ENCODE measurements around the gene NSMF.

NSMF gene

DNA sequence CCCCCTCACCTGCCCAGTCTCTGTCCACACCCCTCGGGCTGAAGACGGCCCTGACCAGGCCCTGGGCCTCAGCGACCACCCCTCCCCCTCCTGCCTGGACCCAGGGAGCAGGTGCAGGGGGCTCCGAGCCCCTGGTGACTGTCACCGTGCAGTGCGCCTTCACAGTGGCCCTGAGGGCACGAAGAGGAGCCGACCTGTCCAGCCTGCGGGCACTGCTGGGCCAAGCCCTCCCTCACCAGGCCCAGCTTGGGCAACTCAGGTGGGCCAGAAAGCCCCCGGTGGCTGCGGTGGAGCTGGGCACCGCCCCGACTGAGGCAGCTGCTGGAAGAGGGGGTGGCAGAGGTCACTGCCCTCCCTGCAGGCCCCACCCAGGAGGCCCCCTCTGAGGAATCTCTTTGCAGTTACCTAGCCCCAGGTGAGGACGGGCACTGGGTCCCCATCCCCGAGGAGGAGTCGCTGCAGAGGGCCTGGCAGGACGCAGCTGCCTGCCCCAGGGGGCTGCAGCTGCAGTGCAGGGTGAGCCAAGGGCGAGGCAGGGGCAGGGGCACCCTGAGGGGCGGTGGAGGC lies 25.7 kb downstream of the NSMF start:
- H3K4me3 ChIP-seq (ENCODE audit: low read depth, low read length), result no peak overlapping the region

DNA sequence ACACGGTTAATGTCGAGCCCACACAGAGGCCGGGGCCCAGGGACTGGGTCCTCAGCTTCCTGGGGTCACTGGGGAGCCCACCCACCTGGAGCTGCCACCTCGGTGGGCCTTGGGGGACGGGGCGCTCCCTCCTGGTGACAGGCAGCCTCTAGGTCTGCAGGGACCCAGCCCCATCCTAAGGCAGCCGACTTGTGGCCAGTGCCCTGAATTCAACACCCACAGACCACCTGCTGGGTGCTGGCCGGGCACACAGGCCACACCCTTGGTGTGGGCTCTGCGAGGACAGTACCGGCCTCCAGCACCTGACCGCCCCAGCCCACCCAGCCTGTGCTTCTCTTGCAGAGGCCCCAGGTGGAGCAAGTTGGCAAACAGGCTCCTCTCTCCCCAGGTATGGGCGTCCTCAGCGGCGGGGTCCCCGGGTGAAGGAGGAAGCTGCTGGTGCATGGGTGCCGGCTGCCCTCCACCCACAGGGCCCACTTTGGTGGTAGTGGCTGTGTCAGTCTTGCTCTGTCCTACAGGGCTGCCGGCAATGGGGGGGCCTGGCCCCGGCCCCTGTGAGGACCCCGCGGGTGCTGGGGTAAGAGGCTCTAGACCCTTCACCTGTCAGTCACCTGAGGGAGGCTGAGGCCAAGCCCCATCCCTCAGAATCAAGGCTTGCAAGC lies 26.3 kb downstream of the NSMF start:
- no peak overlapping the region for H3K4me3 ChIP-seq (ENCODE audit: low read depth, low read length)

DNA sequence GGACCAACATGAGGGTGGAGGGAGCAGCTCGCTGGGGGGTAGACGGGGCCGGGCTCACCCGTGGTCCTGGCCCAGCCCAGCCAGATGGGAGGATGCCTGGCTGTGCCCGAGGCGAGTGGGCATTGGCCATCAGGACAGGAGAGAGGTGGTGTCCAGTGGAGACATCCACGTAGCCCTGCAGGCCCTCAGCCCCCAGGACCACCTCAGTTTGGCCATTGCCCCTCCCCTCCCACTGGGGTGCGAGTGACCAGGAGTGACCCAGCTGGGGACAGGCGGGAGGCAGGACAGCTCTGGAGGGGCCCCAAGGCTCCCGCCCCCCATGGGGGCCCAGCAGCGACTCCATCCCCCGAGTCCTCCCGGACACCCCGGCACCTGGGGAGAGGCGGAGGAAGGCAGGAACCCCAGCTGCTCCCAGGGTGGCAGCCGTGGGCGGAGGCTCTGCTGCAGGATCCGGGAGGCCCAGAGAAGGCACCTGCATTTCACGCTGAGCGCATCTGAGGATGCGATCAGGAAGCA lies 27.7 kb downstream of the NSMF start:
- no peak overlapping the region for H3K4me3 ChIP-seq (ENCODE audit: low read depth, low read length)

DNA sequence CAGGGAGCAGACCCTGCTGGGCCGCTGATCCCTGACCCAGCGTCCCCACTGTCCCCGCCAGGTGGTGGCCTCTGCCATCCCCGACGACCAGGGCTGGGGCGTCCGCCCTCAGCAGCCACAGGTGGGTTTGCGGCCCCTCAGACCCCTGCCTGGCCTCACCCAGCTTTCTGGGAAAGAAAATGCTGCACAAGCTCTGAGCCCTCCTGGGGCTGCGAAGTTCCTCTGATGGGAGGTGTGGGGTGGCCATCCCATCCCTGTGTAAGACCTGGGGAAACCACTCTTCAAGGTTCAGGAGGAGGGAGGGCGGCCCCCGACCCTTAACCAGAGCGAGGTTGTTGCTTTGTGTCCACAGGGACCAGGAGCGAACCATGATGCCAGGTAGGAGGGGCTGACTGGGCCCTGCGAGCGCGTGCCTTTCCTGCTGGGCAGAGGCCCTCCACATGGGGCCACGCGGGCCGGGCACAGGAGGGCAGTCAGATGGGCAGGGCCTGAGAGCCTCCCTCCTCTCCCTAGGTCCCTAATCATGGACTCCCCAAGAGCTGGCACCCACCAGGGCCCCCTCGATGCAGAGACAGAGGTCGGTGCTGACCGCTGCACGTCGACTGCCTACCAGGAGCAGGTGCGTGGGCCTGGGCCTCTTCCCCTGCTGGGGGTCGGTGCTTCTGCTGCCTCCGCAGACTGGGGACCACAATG lies 28.3 kb downstream of the NSMF start:
- no peak overlapping the region for H3K4me3 ChIP-seq (ENCODE audit: low read depth, low read length)

DNA sequence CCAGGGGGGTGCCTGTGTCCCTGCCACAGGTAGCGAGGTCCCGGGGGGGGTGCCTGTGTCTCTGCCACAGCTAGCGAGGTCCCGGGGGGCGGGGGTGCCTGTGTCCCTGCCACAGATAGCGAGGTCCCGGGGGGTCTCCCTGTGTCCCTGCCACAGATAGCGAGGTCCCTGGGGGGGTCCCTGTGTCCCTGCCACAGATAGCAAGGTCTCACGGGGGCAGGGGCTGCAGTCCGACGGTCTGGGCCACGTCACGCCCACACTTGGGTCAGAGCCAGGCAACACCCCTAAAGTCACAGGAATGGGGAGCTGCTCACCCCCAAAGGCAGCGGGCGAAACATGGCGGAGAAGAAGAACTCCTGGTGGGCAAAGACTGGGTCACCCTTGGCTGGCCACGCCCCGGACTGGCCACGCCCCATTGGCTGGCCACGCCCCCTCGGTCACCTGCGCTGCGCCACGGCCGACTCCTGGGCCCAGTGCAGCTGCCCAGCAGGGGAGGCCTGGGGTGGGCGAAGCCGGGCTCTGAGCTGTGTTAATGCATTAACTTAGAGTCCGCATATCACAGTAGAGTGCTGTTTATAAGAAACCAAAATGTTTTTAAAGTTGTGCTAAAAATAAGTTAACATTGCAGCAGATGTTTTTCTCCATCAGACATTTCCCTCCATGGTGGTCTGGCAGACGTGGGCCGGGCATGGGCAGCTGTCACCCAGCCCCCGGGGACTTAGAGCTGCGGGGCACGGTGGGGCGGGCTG lies 29.0 kb downstream of the NSMF start:
- H3K4me3 ChIP-seq (ENCODE audit: low read depth, low read length), result no peak overlapping the region

DNA sequence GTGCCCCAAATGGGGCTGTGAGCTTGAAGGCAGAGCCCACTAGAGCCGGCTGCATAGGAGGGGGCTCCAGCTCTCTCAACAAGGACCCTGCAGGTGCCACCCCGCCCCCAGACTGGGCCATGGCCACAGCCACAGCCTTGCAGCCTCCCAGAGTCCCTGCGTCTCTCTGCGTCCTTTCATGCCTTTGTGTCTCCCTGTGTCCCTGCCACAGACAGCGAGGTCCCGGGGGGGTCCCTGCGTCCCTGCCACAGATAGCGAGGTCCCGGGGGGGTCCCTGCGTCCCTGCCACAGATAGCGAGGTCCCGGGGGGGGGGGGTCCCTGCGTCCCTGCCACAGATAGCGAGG lies 29.6 kb downstream of the NSMF start:
- no peak overlapping the region for H3K4me3 ChIP-seq (ENCODE audit: low read depth, low read length)

DNA sequence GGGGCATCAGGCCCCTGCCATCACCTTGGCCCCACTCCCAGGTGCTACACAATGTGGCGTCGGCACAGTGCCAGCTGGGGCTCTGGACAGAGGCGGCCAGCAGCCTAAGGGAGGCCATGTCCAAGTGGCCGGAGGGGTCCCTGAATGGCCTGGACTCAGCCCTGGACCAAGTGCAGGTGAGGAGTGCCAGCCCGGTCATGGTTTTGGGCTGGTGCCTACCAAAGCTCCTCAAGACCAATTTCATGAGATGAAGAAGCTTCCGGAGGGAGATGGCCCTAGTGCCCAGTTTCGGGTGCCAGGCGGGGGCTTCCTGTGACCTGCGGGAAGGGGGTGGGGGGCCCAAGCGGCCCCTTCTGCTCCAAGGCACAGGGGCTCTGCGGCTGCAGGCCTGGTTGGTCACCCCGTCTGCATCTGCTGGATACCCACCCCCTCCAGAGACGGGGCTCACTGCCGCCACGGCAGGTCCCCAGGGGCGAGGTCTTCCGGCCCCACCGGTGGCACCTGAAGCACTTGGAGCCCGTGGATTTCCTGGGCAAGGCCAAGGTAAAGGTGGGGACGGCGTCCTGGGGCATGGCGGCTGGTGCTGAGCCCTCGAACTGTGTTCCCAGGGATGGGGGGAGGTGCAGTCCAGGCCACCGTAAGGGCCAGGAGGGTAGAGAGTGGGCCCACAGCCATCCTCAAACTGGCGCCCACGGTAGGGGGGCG lies 30.1 kb downstream of the NSMF start:
- no peak overlapping the region for H3K4me3 ChIP-seq (ENCODE audit: low read depth, low read length)

DNA sequence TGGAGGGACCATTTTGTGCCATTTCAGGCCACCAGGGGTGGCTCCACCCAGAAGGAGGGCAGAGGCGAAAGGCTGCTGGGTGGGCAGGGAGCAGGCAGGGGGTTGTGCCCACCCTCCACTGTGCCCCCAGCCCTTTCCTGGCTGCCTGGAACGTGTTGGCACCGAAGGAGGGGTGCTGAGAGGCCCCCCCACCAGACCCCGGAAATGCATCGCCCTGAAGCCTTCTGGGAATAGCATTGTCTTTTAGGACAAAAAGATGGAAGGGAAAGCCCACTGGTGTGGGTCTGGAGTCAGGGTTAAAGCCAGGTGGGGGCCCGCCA lies 30.9 kb downstream of the NSMF start:
- H3K4me3 ChIP-seq (ENCODE audit: low read depth, low read length), result no peak overlapping the region

DNA sequence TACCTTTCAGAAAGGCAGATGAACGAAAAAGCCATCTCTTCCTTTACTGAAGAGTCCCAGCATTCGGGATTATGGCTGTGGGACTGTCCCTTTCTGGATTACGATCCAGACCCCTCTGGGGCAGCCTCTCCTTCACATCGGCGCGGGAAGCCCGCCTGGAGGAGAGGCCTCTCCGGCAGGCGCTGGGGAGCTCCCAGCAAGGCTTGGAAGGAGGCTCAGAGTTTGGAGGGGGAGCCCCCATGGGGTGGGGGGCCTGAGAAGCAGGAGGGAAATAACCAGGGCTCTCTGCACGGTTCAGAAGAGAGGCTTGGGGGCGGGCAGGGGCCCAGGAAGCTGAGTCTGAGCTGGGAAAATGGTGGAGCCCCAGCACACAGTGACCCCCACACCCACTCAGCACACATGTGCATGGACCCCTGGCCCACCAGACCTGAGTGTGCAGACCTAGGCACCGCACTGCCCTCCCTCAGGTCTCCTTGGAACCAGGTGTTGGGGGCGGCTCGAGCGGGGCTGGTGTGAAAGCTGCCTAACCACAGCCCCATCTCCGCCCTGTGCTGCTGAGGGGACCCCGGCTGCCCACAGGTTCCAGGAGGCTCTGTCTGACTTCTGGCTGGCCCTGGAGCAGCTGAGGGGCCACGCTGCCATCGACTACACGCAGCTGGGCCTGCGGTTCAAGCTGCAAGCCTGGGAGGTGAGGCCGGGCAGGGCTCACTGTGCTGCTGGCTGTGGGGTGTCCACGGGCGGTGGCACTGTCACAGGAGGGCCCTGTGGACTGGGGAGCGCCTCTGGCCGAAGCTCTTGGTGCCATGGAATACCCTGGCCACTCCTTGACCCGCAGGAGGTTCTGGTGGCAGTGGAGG lies 31.5 kb downstream of the NSMF start:
- H3K4me3 ChIP-seq (ENCODE audit: low read depth, low read length), result no peak overlapping the region

DNA sequence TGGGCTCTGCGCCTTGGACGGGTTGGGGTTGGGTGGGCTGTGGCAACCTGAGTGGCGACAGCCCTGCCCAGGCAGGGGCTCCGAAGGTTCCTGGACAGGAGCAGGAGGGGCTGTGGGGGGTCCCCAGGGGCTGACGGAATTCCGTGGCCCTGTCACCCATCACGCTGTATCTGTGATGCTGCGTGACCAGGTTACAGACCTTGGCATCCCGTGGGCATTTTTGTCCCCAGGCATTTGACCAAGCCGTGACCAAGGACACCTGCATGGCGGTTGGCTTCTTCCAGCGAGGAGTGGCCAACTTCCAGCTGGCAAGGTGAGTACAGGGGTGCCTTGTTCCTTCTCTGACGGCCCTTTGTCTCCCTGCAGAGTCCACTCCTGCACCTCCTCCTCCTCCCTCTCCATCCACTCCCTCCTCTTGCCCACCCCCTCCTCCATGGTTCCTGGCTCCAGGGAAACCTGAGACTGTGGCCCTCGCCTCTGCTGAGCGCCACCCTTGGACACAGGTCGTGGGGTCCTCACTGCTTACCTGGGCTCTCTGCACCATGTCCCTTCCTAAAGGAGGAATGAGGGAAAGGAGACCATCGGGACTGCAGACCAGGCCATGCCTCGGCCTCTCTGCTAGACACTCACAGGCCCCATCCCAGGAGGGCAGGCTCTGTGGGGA lies 33.0 kb downstream of the NSMF start:
- no peak overlapping the region for H3K4me3 ChIP-seq (ENCODE audit: low read depth, low read length)

DNA sequence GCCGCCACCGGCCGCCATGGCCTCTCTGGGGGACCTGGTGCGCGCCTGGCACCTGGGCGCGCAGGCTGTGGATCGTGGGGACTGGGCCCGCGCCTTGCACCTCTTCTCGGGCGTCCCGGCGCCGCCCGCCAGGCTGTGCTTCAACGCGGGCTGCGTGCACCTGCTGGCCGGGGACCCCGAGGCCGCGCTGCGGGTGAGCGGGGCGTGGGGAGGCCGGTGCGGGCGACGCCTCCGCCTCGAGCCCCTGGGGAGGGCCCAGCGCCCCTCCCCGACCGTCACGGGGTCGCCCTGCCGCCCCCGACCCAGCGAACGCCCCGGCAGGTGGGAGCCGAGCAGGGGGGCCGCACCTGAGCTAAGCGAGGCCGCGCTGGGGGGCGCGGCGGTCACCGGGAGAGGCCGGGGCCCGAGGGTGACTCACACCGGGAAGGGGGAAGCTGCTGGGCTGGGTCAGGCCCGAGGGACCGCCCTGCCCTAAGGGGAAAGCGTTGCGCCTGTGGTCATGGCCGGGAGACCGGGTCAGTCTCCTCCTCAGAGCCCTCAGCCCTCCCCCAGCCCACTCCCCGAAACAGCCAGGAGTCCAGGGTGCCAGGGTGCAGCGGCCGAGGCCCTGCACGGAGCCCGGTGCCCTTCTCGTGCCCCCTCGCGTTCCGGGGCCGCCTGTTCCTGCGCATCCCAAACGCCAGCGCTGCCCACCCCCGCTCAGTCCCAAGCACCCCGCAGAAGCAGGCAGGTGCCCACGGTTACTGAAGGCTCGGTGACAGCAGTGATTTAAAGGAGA lies 35.4 kb downstream of the NSMF start:
- H3K4me3 ChIP-seq (ENCODE audit: low read depth, low read length), result peak overlapping the region; percentile 39

DNA sequence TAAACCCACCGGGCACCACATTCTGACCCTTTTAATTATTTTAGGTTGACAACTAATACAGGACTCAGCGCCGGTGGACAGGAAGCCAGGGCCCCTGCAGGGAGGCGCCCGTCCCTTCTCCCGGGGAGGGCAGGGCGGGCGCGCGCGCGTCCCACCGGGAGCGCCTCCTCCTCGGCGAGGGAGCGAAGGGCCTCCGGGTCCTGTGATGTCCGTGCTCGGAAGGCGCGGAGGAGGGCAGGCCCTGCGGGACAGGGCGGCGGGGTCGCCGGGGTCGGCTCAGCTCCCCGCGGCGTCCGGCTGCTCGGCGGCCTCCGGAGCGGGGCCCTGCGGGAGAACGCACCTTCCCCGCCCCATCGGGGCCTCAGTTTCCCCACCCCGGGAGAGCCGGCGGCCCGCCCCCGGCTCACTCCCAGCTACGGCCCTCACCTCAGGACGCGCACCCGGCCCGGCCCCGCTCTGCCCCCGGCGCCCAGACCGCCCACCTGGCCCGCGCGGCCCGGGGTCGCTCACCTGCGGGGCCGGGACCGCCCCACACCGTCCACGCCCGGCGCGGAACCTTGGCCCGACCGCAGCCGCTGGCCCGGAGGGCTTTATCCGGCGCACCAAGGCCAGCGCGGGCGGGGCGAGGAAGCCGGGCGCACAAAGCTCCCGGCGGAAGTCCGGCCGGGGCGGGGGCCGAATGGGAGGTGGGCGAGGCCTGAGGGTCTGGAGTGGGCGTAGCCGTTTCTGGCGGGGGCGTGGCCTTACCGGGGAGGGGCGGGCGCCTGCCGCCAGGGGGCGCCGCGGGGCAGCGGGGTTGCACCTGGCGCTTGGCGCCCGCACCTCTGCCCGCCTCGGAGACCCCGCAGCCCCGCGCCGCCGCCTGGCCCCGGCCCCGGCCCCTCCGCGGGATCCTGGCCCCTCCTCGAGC lies 36.3 kb downstream of the NSMF start, which contains the start of the genes EXD3 and NOXA1:
EXD3 (minus strand) TSS at position 559 of the 910 bp plus-strand sequence. CDS start 27,805 bp downstream, outside the sequence.
NOXA1 (plus strand) TSS at position 790 of the 910 bp plus-strand sequence. CDS start 137 bp downstream, outside the sequence.
- H3K4me3 ChIP-seq (ENCODE audit: low read depth, low read length), result peak within 1 kb of the TSS; percentile 86

DNA sequence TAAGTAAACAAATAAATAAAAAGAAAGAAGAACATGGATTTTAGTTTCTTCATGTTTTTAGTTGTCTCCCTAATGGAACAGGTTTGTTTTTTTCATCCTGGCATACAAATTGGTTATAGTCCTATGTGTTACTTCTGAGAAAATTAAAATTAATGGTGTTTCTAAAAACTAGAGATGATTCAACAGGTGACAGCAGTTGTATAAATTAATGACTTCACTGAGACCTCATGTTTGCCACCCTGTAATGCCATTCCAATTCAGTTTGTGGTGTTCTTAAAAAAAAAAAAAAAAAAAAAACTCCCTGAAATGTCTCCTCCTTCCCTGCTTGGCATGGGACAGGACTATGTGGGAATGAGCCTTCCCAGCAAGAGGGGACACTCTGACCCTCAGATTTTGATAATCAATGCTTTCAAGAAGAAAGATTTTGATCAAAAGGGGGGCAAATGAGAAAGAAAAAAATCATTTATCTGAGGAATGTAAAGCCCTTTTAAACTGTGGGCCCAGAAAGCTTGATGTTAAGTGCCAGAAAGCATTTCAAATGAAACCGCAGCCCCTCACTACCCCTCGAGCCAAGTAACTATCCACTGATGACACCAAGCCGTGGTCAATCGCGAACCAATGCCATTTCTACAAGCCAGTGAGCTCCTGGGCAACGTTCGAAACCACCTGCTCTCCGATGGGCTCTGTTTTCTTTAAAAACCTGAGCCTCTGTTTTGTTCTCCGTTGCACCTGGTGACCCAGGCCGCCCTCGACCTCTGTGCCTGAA lies 37.1 kb downstream of the NSMF start:
- H3K4me3 ChIP-seq (ENCODE audit: low read depth, low read length), result peak overlapping the region; percentile 86

DNA sequence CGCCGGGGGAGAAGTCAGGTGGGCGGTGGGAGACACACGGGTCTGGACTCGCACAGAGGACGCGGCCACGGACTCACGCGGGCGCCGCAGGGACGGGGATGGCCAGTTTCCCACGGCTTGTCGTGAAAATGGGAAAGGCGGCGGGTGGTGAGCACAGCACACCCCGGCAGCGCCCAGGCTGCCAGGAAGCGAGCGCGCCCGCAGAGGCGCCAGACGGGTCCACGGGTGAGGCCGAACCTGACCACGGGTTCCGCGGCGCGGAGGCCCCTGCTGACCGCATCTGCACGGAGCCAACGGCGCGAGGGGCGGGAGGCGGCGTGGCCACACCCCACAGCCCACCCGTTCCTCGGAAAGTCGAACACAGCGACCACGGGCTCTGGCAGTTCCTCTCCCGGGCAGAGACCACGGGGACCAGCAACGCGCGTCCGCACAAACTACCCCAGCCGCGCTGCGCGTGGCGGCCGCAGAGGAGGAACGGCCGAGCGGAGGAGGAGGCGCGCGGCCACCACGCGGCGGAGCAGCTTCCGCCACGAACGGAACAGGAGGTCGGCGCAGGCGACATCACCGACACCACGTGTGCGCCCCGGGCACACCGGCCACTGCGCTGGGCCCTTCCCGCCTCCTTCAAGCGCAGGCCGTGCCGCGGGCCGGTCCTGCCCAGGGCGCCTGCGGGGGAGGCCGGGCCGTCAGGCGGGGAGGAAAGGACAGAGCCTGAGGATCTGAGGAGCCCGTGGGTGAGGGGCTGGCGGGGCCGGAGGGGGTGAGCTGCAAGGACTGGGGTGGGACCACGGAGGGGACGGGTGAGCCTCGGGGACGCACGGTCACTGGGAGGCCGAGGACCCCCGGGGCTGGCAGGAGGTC lies 41.7 kb downstream of the NSMF start:
- H3K4me3 ChIP-seq (ENCODE audit: low read depth, low read length), result no peak overlapping the region

DNA sequence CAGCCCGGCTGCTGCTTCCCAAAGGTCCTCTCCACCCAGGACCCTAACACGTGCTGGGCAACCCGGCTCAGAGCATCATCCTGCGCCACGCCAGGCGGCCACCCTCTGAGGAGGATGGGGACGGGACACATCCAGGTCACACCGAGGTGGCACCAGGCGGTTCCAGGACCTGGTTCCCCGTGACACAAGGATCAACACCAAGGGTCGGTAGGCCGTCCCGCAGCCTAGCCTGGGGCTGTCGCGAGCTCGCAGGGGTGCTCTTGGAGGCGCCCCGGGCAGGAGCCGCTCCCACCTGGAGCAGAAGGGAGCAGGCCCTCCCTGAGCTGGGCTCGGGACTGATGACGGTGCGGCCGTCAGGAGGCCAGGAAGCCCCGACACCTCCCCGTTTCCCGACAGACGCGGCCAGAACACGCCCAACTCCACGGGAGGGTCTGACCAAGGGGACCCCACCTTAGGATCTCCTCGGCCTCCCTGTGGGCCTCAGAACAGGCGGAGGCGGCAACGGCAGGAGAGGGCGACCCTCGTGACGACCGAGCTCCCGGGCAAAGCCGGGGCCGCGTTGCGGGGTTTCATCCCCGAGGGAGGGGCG lies 42.5 kb downstream of the NSMF start:
- H3K4me3 ChIP-seq (ENCODE audit: low read depth, low read length), result no peak overlapping the region

Measured in iPS-11a (cell line).